Measurements from ENCODE around the gene OPRD1. TPM values are rescaled to one million over a fixed set of nuclear protein-coding genes. Genes with fewer than 3 reads are reported as not detected.

The OPRD1 gene
- polyA plus RNA-seq, 1 donor = 1.5 TPM

GRCh38 chr1:28890836-28891235 is 78.9 kb downstream of the OPRD1 start:
- Histone ChIP-seq H3K9me3 (ENCODE audit: control insufficient read depth, low read depth, low read length) (no peaks in the 10 kb centered on the region), H3K4me1 (ENCODE audit: control insufficient read depth, insufficient read depth, low read length) (peaks cover 9% of the 10 kb centered on the region), H3K27ac (ENCODE audit: low read length) (no peak overlapping the region), H3K36me3 (ENCODE audit: control insufficient read depth, insufficient read depth, low read length) (peaks cover 7% of the 10 kb centered on the region), H3K27me3 (ENCODE audit: control insufficient read depth, insufficient read depth, low read length) (peaks cover 6% of the 10 kb centered on the region), H3K4me3 (ENCODE audit: low read length) (no peak overlapping the region)
- no CpG with 5 or more reads among the region's 2 CpGs for WGBS (ENCODE audit: insufficient coverage, low lambda C conversion rate)
- no peak for DNase-seq

GRCh38 chr1:28891256-28891655 is 79.3 kb downstream of the OPRD1 start:
- H3K4me3 ChIP-seq (ENCODE audit: low read length) = no peak overlapping the region
- no peak overlapping the region for H3K27ac ChIP-seq (ENCODE audit: low read length)
- peaks cover 6% of the 10 kb centered on the region for H3K4me1 ChIP-seq (ENCODE audit: control insufficient read depth, insufficient read depth, low read length)
- peaks cover 7% of the 10 kb centered on the region for H3K36me3 ChIP-seq (ENCODE audit: control insufficient read depth, insufficient read depth, low read length)
- H3K9me3 ChIP-seq (ENCODE audit: control insufficient read depth, low read depth, low read length) = no peaks in the 10 kb centered on the region
- peaks cover 6% of the 10 kb centered on the region for H3K27me3 ChIP-seq (ENCODE audit: control insufficient read depth, insufficient read depth, low read length)
- WGBS (ENCODE audit: insufficient coverage, low lambda C conversion rate) = no CpG with 5 or more reads among the region's 2 CpGs
- no peak for DNase-seq

- Histone ChIP-seq H3K27ac (ENCODE audit: low read length) (no peak overlapping the region), H3K27me3 (ENCODE audit: control insufficient read depth, insufficient read depth, low read length) (no peaks in the 10 kb centered on the region), H3K4me1 (ENCODE audit: control insufficient read depth, insufficient read depth, low read length) (no peaks in the 10 kb centered on the region), H3K36me3 (ENCODE audit: control insufficient read depth, insufficient read depth, low read length) (peaks cover 7% of the 10 kb centered on the region), H3K4me3 (ENCODE audit: low read length) (no peak overlapping the region), H3K9me3 (ENCODE audit: control insufficient read depth, low read depth, low read length) (no peaks in the 10 kb centered on the region)
- WGBS (ENCODE audit: insufficient coverage, low lambda C conversion rate) = no CpG with 5 or more reads among the region's 8 CpGs
- DNase-seq = no peak
Observed at GRCh38 chr1:28893403-28894102, 81.6 kb downstream of the OPRD1 start.

GRCh38 chr1:28894785-28895184 is 82.8 kb downstream of the OPRD1 start:
- peaks cover 7% of the 10 kb centered on the region for H3K36me3 ChIP-seq (ENCODE audit: control insufficient read depth, insufficient read depth, low read length)
- no peaks in the 10 kb centered on the region for H3K9me3 ChIP-seq (ENCODE audit: control insufficient read depth, low read depth, low read length)
- H3K27me3 ChIP-seq (ENCODE audit: control insufficient read depth, insufficient read depth, low read length) = no peaks in the 10 kb centered on the region
- DNase-seq = no peak
- H3K4me1 ChIP-seq (ENCODE audit: control insufficient read depth, insufficient read depth, low read length) = no peaks in the 10 kb centered on the region
- WGBS (ENCODE audit: insufficient coverage, low lambda C conversion rate) = no CpG with 5 or more reads among the region's 2 CpGs
- H3K27ac ChIP-seq (ENCODE audit: low read length) = no peak overlapping the region
- no peak overlapping the region for H3K4me3 ChIP-seq (ENCODE audit: low read length)

GRCh38 chr1:28895896-28896608 is 84.1 kb downstream of the OPRD1 start:
- WGBS (ENCODE audit: insufficient coverage, low lambda C conversion rate) = no CpG with 5 or more reads among the region's 4 CpGs
- no peaks in the 10 kb centered on the region for H3K9me3 ChIP-seq (ENCODE audit: control insufficient read depth, low read depth, low read length)

GRCh38 chr1:28896609-28896986 is 84.6 kb downstream of the OPRD1 start:
- no peaks in the 10 kb centered on the region for H3K27me3 ChIP-seq (ENCODE audit: control insufficient read depth, insufficient read depth, low read length)
- H3K9me3 ChIP-seq (ENCODE audit: control insufficient read depth, low read depth, low read length) = no peaks in the 10 kb centered on the region
- H3K36me3 ChIP-seq (ENCODE audit: control insufficient read depth, insufficient read depth, low read length) = peaks cover 7% of the 10 kb centered on the region
- no peak for DNase-seq
- WGBS (ENCODE audit: insufficient coverage, low lambda C conversion rate) = no CpG with 5 or more reads among the region's 3 CpGs
- no peak overlapping the region for H3K4me3 ChIP-seq (ENCODE audit: low read length)
- H3K4me1 ChIP-seq (ENCODE audit: control insufficient read depth, insufficient read depth, low read length) = no peaks in the 10 kb centered on the region
- no peak overlapping the region for H3K27ac ChIP-seq (ENCODE audit: low read length)

More at GRCh38 chr1:28895896-28896608, 84.1 kb downstream of the OPRD1 start:
- Histone ChIP-seq H3K4me3 (ENCODE audit: low read length) (no peak overlapping the region), H3K36me3 (ENCODE audit: control insufficient read depth, insufficient read depth, low read length) (peaks cover 7% of the 10 kb centered on the region), H3K27ac (ENCODE audit: low read length) (no peak overlapping the region), H3K4me1 (ENCODE audit: control insufficient read depth, insufficient read depth, low read length) (no peaks in the 10 kb centered on the region), H3K27me3 (ENCODE audit: control insufficient read depth, insufficient read depth, low read length) (no peaks in the 10 kb centered on the region)
- DNase-seq = no peak

- H3K4me1 ChIP-seq (ENCODE audit: control insufficient read depth, insufficient read depth, low read length) = no peaks in the 10 kb centered on the region
- no peak overlapping the region for H3K27ac ChIP-seq (ENCODE audit: low read length)
- H3K9me3 ChIP-seq (ENCODE audit: control insufficient read depth, low read depth, low read length) = no peaks in the 10 kb centered on the region
- DNase-seq = no peak
- peaks cover 7% of the 10 kb centered on the region for H3K36me3 ChIP-seq (ENCODE audit: control insufficient read depth, insufficient read depth, low read length)
- no peaks in the 10 kb centered on the region for H3K27me3 ChIP-seq (ENCODE audit: control insufficient read depth, insufficient read depth, low read length)
- H3K4me3 ChIP-seq (ENCODE audit: low read length) = no peak overlapping the region
- no CpG with 5 or more reads among the region's 4 CpGs for WGBS (ENCODE audit: insufficient coverage, low lambda C conversion rate)
Observed at GRCh38 chr1:28897789-28898188, 85.8 kb downstream of the OPRD1 start.

- no CpG with 5 or more reads among the region's 3 CpGs for WGBS (ENCODE audit: insufficient coverage, low lambda C conversion rate)
- H3K9me3 ChIP-seq (ENCODE audit: control insufficient read depth, low read depth, low read length) = no peaks in the 10 kb centered on the region
- peaks cover 7% of the 10 kb centered on the region for H3K36me3 ChIP-seq (ENCODE audit: control insufficient read depth, insufficient read depth, low read length)
- DNase-seq = no peak
- no peaks in the 10 kb centered on the region for H3K4me1 ChIP-seq (ENCODE audit: control insufficient read depth, insufficient read depth, low read length)
- H3K27me3 ChIP-seq (ENCODE audit: control insufficient read depth, insufficient read depth, low read length) = no peaks in the 10 kb centered on the region
- H3K4me3 ChIP-seq (ENCODE audit: low read length) = no peak overlapping the region
- no peak overlapping the region for H3K27ac ChIP-seq (ENCODE audit: low read length)
Observed at GRCh38 chr1:28898405-28898881, 86.5 kb downstream of the OPRD1 start.

- H3K27me3 ChIP-seq (ENCODE audit: control insufficient read depth, insufficient read depth, low read length) = no peaks in the 10 kb centered on the region
- H3K36me3 ChIP-seq (ENCODE audit: control insufficient read depth, insufficient read depth, low read length) = peaks cover 4% of the 10 kb centered on the region
- H3K4me1 ChIP-seq (ENCODE audit: control insufficient read depth, insufficient read depth, low read length) = no peaks in the 10 kb centered on the region
- WGBS (ENCODE audit: insufficient coverage, low lambda C conversion rate) = no CpG with 5 or more reads among the region's 2 CpGs
- no peak for DNase-seq
- H3K27ac ChIP-seq (ENCODE audit: low read length) = no peak overlapping the region
- no peaks in the 10 kb centered on the region for H3K9me3 ChIP-seq (ENCODE audit: control insufficient read depth, low read depth, low read length)
- no peak overlapping the region for H3K4me3 ChIP-seq (ENCODE audit: low read length)
Observed at GRCh38 chr1:28899267-28899666, 87.3 kb downstream of the OPRD1 start.

GRCh38 chr1:28900562-28900961 is 88.6 kb downstream of the OPRD1 start:
- Histone ChIP-seq H3K4me3 (ENCODE audit: low read length) (no peak overlapping the region), H3K36me3 (ENCODE audit: control insufficient read depth, insufficient read depth, low read length) (no peaks in the 10 kb centered on the region), H3K9me3 (ENCODE audit: control insufficient read depth, low read depth, low read length) (no peaks in the 10 kb centered on the region), H3K4me1 (ENCODE audit: control insufficient read depth, insufficient read depth, low read length) (no peaks in the 10 kb centered on the region), H3K27me3 (ENCODE audit: control insufficient read depth, insufficient read depth, low read length) (no peaks in the 10 kb centered on the region), H3K27ac (ENCODE audit: low read length) (no peak overlapping the region)
- no peak for DNase-seq
- no CpG with 5 or more reads among the region's 3 CpGs for WGBS (ENCODE audit: insufficient coverage, low lambda C conversion rate)
